GM21619 (cell line): ENCODE data around the gene CCT6A.
"Not testable (repeated sequence)": the region's sequence is repeated elsewhere in the genome, so short reads cannot be mapped to it uniquely, and the experiment has no call there.

Source experiments
- ATAC-seq: cut with Tn5 transposase; IDR thresholded peaks from one replicate; pipeline ENCODE4 v1.9.1; 2021; ENCODE audit not compliant: unreplicated experiment

The CCT6A gene

GRCh38 chr7:56097700-56098099 is 46.1 kb downstream of the CCT6A start:
- ATAC-seq: no peak

GRCh38 chr7:56098187-56099008 is 46.8 kb downstream of the CCT6A start:
- not testable (repeated sequence) for ATAC-seq

- no peak for ATAC-seq
These were observed 48.1 kb downstream of the CCT6A start for GRCh38 chr7:56099653-56100052.

GRCh38 chr7:56104138-56104537 is 52.6 kb downstream of the CCT6A start:
- ATAC-seq: not testable (repeated sequence)

- no peak for ATAC-seq
These were observed 53.9 kb downstream of the CCT6A start for GRCh38 chr7:56105508-56105907.

DNA sequence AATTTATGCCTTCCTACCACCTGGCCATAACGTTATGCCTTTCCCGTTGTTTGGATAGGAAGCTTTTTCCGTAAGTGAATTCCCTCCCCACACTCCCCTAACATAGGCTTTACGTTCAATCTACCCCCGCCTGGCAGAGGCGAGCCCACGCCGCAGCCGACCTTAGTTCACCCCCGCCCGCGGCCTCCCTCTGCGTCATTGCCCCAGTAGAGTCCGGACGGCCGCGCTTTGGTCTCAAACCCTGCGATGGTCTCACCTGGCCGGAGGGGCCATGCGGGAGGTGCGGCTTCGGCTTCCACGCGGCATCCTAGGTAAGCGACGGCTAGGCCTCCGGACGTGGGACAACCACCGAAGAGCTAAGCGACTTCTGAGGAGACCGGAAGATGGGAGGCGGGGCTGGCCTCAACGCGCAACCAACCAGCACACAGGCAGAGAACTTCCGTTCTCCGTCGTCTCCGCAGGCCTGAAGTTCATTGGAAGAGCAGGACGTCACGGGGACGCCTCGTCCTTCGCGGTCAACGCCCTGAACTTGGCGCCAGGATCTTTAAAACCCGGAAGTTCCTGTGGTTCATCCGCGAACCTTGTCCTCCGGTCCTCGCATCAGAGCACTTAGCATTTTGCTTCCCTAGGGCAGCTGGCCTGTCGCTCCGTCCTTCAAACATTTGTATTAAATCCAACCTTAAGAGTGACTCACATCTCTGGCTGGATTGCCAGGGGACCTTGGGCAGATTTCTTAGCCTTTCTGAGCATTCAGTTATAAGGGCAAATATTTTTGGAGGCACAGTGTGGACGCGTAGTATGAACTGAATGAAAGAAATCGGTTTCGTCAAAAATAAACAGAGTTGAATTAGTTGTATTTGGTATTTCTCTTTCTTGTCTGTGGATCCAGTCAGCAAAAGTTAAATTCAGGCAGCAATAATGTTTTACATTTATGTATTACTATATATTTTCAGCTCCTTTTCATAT is 54.8 kb downstream of the CCT6A start, which contains the start of gene CHCHD2:
TSS of gene CHCHD2 (minus strand) at position 369 of the 966 bp plus-strand sequence. CDS start at position 306, 63 bp downstream.
- ATAC-seq: peak; percentile 99

GRCh38 chr7:56107954-56108258 is 56.3 kb downstream of the CCT6A start:
- ATAC-seq: no peak

- no peak for ATAC-seq
These were observed 59.0 kb downstream of the CCT6A start for GRCh38 chr7:56110611-56111010.

- ATAC-seq: not testable (repeated sequence)
These were observed 60.7 kb downstream of the CCT6A start for GRCh38 chr7:56112244-56112643.
